NCI-H2227 treated with DMSO at 0.1 percent for 48 hours (cell line): Measurements from ENCODE around the gene C1GALT1.
"Not testable (repeated sequence)": the region's sequence is repeated elsewhere in the genome, so short reads cannot be mapped to it uniquely, and the experiment has no call there.

ENCODE experiments used
- DNase-seq: peaks from one replicate; lab custom pipeline; 2025; lab: John Stamatoyannopoulos, UW

Gene C1GALT1

GRCh38 chr7:7169296-7169695 lies 13.0 kb upstream of the C1GALT1 start:
- DNase-seq = no peak

- DNase-seq = no peak
Observed at GRCh38 chr7:7173956-7174632, 8.2 kb upstream of the C1GALT1 start.

GRCh38 chr7:7175075-7175695 lies 7.2 kb upstream of the C1GALT1 start:
- DNase-seq = no peak

DNA sequence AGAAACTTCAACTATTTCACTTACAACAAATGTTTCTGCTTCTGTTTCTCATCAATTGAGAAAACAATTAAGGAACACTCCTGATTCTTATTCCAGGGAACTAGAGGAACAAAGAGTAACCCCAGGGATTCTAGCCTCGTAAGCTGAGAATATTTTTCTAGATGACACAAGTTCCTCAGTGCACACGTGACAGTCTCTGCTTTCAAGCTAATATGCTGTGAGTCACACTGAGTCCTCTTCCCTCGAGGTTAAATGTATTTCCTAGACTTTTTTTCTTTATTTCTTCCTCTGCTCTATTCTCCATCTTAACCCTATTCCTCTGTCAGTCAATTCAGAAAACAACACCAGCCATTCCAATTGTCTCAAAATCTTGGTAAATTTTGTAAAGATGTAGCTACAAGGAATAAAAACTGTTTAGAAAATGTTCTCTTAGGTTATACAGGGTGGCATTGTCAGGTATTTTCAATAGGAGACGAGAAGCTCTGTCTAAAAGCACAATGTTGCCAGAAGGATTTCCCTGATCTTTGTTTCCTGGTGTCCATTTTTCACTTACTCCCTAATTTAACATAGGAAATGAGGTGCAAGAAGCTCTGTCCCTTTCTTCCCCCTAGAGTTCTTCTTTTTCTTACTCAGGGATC lies 5.8 kb upstream of the C1GALT1 start:
- no peak for DNase-seq

GRCh38 chr7:7177044-7177517 lies 5.3 kb upstream of the C1GALT1 start:
- no peak for DNase-seq

- DNase-seq = no peak
Observed at GRCh38 chr7:7178081-7178480, 4.3 kb upstream of the C1GALT1 start.

- no peak for DNase-seq
Observed at GRCh38 chr7:7178906-7179305, 3.4 kb upstream of the C1GALT1 start.

- DNase-seq = no peak
Observed at GRCh38 chr7:7180725-7181449, 1.5 kb upstream of the C1GALT1 start.

GRCh38 chr7:7181519-7182155 lies 707 bp upstream of the C1GALT1 start:
- DNase-seq = no peak

DNA sequence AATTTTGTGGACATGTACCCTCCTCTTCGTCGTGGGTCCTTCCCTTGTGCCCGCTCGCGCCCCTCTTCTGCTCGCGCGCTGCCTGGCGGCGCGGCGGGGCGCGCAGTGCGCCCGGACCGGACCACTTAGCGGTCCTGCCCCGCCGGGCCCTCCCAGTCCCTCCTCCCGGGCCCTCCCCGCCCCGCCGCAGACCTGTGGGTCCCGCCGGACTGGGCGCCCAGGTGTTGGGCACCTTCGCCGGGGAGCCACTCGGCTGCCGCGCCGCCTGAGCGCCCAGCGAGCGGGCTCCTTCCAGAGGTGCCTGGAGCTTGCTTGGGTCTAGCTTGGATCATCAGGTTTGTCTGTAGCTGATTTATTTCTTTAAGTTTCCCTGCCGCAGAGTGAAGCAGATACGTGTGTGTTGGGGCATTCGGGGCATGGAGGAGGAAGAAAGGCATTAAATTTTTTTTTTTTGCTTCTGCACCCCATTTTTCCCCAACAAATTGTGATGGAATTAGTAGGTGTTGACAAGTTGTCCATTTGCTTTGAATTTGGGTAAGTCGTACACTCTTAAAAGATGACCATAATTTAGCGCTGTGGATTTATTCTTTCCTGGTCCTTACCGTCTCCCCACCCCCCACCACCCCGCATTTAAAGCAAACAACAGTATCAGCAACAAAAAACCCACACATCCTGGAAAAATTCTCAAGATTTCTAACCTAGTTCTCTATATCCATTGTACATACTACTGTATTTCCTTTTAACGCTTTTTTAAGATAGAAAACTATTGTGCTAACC lies 905 bp downstream of the C1GALT1 start:
- DNase-seq = peak; percentile 51

DNA sequence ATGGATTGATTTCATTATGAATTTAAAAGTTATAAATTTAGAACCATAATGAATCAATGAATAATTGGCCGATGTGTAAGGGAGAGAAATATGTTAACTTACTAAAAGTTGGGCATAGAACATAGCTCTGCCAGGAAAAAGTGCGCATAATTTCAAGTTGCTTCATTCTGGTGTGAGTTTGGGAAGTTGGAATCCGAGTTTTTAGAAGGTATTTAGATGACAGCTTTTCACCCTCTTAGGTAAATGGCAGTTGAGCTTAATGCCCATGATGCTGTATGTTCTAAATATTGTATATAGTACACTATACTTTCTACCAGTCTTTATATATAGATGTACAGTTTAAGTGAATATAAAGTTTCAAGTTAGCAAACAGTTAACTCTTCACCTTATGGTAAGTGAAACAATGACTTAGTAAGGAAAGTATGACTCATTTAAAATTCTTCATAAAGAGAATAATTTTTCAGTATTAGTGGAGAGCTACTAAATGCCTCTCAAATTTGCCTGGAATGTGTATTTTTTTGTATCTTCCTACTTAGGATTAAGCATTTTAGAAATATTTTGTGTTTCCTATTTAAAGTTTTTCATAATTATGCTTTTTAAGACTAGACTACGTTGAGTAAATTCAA lies 1.6 kb downstream of the C1GALT1 start:
- DNase-seq = no peak

- no peak for DNase-seq
Observed at GRCh38 chr7:7185371-7185989, 3.1 kb downstream of the C1GALT1 start.

- DNase-seq = no peak
Observed at GRCh38 chr7:7188091-7188490, 5.7 kb downstream of the C1GALT1 start.

GRCh38 chr7:7188742-7189141 lies 6.4 kb downstream of the C1GALT1 start:
- DNase-seq = no peak

DNA sequence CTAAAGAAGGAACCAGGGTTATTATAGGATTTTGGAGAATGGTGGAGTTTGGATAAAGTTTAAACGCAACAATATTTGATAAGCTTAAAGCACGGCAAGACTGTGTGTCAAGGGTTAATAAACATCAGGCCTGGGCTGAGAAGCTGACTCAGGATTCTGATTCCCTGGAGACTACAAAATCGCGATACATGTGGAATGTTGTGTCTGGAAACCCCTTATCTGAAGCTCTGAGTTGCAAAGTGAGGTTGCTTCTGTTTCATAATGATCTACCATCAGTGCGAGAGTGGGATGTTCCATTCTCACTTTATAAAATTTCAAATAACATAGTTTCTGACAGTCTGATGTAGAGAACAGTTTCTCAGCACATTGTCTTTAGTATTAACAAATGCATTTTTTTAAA lies 7.8 kb downstream of the C1GALT1 start:
- no peak for DNase-seq

GRCh38 chr7:7191137-7191536 lies 8.8 kb downstream of the C1GALT1 start:
- no peak for DNase-seq

DNA sequence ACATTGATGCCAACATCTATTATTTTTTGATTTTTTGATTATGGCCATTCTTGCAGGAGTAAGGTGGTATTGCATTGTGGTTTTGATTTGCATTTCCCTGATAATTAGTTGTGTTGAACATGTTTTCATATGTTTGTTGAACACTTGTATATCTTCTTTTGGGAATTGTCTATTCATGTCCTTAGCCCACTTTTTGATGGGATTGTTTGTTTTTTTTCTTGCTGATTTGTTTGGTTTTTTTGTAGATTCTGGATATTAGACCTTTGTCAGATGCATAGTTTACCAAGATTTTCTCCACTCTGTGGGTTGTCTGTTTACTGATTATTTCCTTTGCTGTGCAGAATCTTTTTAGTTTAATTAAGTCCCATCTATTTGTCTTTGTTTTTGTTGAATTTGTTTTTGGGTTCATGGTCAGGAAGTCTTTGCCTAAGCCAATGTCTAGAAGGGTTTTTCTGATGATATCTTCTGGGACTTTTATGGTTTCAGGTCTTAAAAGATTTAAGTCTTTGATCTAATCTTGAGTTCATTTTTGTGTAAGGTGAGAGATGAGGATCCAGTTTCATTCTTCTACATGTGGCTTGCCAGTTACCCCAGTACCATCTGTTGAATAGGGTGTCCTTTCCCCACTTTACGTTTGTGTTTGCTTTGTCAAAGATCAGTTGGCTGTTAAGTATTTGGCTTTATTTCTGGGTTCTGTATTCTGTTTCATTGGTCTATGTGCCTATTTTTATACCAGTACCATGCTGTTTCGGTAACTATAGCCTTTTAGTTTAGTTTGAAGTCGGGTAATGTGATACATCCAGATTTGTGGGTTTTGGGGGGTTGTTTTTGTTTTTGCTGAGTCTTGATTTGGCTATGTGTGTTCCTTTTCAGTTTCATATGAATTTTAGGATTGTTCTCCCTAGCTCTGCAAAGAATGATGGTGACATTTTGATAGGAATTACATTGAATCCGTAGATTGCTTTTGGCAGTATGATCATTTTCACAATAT lies 10.7 kb downstream of the C1GALT1 start:
- DNase-seq = not testable (repeated sequence)

- DNase-seq = not testable (repeated sequence)
Observed at GRCh38 chr7:7199592-7199991, 17.2 kb downstream of the C1GALT1 start.

DNA sequence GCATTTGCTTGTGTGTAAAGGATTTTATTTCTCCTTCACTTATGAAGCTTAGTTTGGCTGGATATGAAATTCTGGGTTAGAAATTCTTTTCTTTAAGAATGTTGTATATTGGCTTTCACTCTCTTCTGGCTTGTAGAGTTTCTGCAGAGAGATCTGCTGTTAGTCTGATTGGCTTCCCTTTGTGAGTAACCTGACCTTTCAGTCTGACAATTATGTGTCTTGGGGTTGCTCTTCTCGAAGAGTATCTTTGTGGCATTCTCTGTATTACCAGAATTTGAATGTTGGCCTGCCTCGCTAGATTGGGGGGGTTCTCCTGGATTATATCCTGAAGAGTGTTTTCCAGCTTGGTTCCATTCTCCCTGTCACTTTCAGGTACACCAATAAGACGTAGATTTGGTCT lies 17.9 kb downstream of the C1GALT1 start:
- not testable (repeated sequence) for DNase-seq
